Measurements from ENCODE around the gene IGFL2. TPM values are rescaled to one million over a fixed set of nuclear protein-coding genes. Genes with fewer than 3 reads are reported as not detected.
"Not testable (repeated sequence)": the region's sequence is repeated elsewhere in the genome, so short reads cannot be mapped to it uniquely, and the experiment has no call there.

The IGFL2 gene
- total RNA-seq, 1 donor from 2014 or later: not detected

GRCh38 chr19:46193678-46194077 lies 45.6 kb downstream of the IGFL2 start:
- no peaks in the 10 kb centered on the region for H3K27me3 ChIP-seq
- no peak for DNase-seq (ENCODE audit: extremely low spot score in 2 of 2)
- no peaks in the 10 kb centered on the region for H3K9me3 ChIP-seq
- no peak for TF ChIP-seq CTCF (IDR thresholded peaks at IDR 0.05)
- no peak for TF ChIP-seq POLR2AphosphoS5 (IDR thresholded peaks at IDR 0.05; ENCODE audit: insufficient read depth in 1 of 2, low read depth in 1 of 2)
- TF ChIP-seq POLR2A (IDR thresholded peaks at IDR 0.05): no peak
- intact Hi-C loops (cut with DNase I): no loop called here
- no peaks in the 10 kb centered on the region for H3K36me3 ChIP-seq
- H3K4me3 ChIP-seq: no peak overlapping the region
- peaks cover 17% of the 10 kb centered on the region for H3K4me1 ChIP-seq
- no peak overlapping the region for H3K27ac ChIP-seq

GRCh38 chr19:46195104-46195503 lies 47.1 kb downstream of the IGFL2 start:
- no peak for TF ChIP-seq POLR2AphosphoS5 (IDR thresholded peaks at IDR 0.05; ENCODE audit: insufficient read depth in 1 of 2, low read depth in 1 of 2)
- no peak for TF ChIP-seq POLR2A (IDR thresholded peaks at IDR 0.05)
- no peak for TF ChIP-seq CTCF (IDR thresholded peaks at IDR 0.05)

GRCh38 chr19:46195919-46196318 lies 47.9 kb downstream of the IGFL2 start:
- H3K4me3 ChIP-seq; DNase-seq (ENCODE audit: extremely low spot score in 2 of 2); H3K36me3 ChIP-seq; H3K9me3 ChIP-seq; H3K27ac ChIP-seq; intact Hi-C loops (cut with DNase I); H3K27me3 ChIP-seq: not testable (repeated sequence)
- H3K4me1 ChIP-seq: peaks cover 17% of the 10 kb centered on the region

More at GRCh38 chr19:46195104-46195503, 47.1 kb downstream of the IGFL2 start:
- DNase-seq (ENCODE audit: extremely low spot score in 2 of 2): no peak
- Histone ChIP-seq H3K27ac (no peak overlapping the region), H3K36me3 (no peaks in the 10 kb centered on the region), H3K4me1 (peaks cover 17% of the 10 kb centered on the region), H3K27me3 (no peaks in the 10 kb centered on the region), H3K9me3 (no peaks in the 10 kb centered on the region), H3K4me3 (no peak overlapping the region)
- intact Hi-C loops (cut with DNase I): no loop called here

- DNase-seq (ENCODE audit: extremely low spot score in 2 of 2): no peak
- H3K9me3 ChIP-seq: no peaks in the 10 kb centered on the region
- no peak overlapping the region for H3K4me3 ChIP-seq
- no peaks in the 10 kb centered on the region for H3K27me3 ChIP-seq
- H3K27ac ChIP-seq: no peak overlapping the region
- intact Hi-C loops (cut with DNase I): no loop called here
- no peaks in the 10 kb centered on the region for H3K36me3 ChIP-seq
- peaks cover 17% of the 10 kb centered on the region for H3K4me1 ChIP-seq
- no peak for TF ChIP-seq POLR2AphosphoS5 (IDR thresholded peaks at IDR 0.05; ENCODE audit: insufficient read depth in 1 of 2, low read depth in 1 of 2)
- no peak for TF ChIP-seq POLR2A (IDR thresholded peaks at IDR 0.05)
- TF ChIP-seq CTCF (IDR thresholded peaks at IDR 0.05): no peak
Measured at GRCh38 chr19:46196410-46197124, 48.5 kb downstream of the IGFL2 start.

GRCh38 chr19:46197314-46198070 lies 49.5 kb downstream of the IGFL2 start:
- Histone ChIP-seq H3K9me3 (no peaks in the 10 kb centered on the region), H3K4me3 (no peak overlapping the region), H3K27ac (no peak overlapping the region), H3K4me1 (peaks cover 17% of the 10 kb centered on the region), H3K36me3 (no peaks in the 10 kb centered on the region), H3K27me3 (no peaks in the 10 kb centered on the region)
- DNase-seq (ENCODE audit: extremely low spot score in 2 of 2): no peak
- intact Hi-C loops (cut with DNase I): no loop called here
- TF ChIP-seq POLR2AphosphoS5 (IDR thresholded peaks at IDR 0.05; ENCODE audit: insufficient read depth in 1 of 2, low read depth in 1 of 2) (no peak), CTCF (IDR thresholded peaks at IDR 0.05) (no peak), POLR2A (IDR thresholded peaks at IDR 0.05) (no peak)

Measured in vagina (tissue), 2 donors.